Subcutaneous abdominal adipose tissue (tissue), 5 donors: ENCODE results near the gene RMDN2.
"Not testable (repeated sequence)": the region's sequence is repeated elsewhere in the genome, so short reads cannot be mapped to it uniquely, and the experiment has no call there.

Source experiments
- H3K27ac ChIP-seq: one replicate; pipeline ENCODE4 v1.7.0; 2013; ENCODE audit warnings: low read depth, mild to moderate bottlenecking, inconsistent platforms, low read length, moderate library complexity
- H3K27me3 ChIP-seq, 5 donors: one replicate each; pipeline ENCODE4 v1.7.0; 2013; ENCODE audit warnings: low read length in 5 of 5, inconsistent platforms in 1 of 5; ENCODE audit not compliant: control insufficient read depth in 5 of 5, insufficient read depth in 4 of 5
- H3K36me3 ChIP-seq, 5 donors: one replicate each; pipeline ENCODE4 v1.7.0; 2013; ENCODE audit warnings: low read length in 5 of 5; ENCODE audit not compliant: control insufficient read depth in 5 of 5, insufficient read depth in 5 of 5
- H3K4me1 ChIP-seq, 5 donors: one replicate each; pipeline ENCODE4 v1.7.0; 2013; ENCODE audit warnings: low read length in 5 of 5, mild to moderate bottlenecking in 3 of 5, moderate library complexity in 1 of 5; ENCODE audit not compliant: control insufficient read depth in 5 of 5, insufficient read depth in 5 of 5
- H3K4me3 ChIP-seq, 5 donors: one replicate each; pipeline ENCODE4 v1.7.0; 2013; ENCODE audit warnings: low read length in 5 of 5, low read depth in 1 of 5
- H3K9ac ChIP-seq, 5 donors: one replicate each; pipeline ENCODE4 v1.7.0; 2013; ENCODE audit warnings: low read length in 5 of 5, mild to moderate bottlenecking in 4 of 5, moderate library complexity in 3 of 5
- H3K9me3 ChIP-seq, 5 donors: one replicate each; pipeline ENCODE4 v1.7.0; 2013; ENCODE audit warnings: low read length in 5 of 5; ENCODE audit not compliant: control insufficient read depth in 5 of 5
- donor health status: healthy.
- donor health status: healthy.
- donor health status: healthy.
- donor health status: healthy.
- donor health status: healthy.

RMDN2 gene

GRCh38 chr2:37923308-37924055 is 1.6 kb upstream of the RMDN2 start:
- H3K4me1 ChIP-seq = peaks cover 0 to 22% (median 15%) of the 10 kb centered on the region in 5 donors
- H3K9ac ChIP-seq = no peak overlapping the region
- no peaks in the 10 kb centered on the region for H3K27me3 ChIP-seq
- no peaks in the 10 kb centered on the region for H3K36me3 ChIP-seq
- H3K9me3 ChIP-seq = no peaks in the 10 kb centered on the region
- no peak overlapping the region for H3K4me3 ChIP-seq
- no peak overlapping the region for H3K27ac ChIP-seq

GRCh38 chr2:37926635-37927034 is 1.5 kb downstream of the RMDN2 start:
- H3K4me1 ChIP-seq = peaks cover 0 to 17% (median 11%) of the 10 kb centered on the region in 5 donors
- H3K9me3 ChIP-seq = no peaks in the 10 kb centered on the region
- no peak overlapping the region for H3K4me3 ChIP-seq
- no peak overlapping the region for H3K27ac ChIP-seq
- no peaks in the 10 kb centered on the region for H3K27me3 ChIP-seq
- no peak overlapping the region for H3K9ac ChIP-seq
- H3K36me3 ChIP-seq = peaks cover 0 to 3% (median 0%) of the 10 kb centered on the region in 5 donors

- Histone ChIP-seq H3K27me3 (no peaks in the 10 kb centered on the region), H3K4me1 (peaks cover 0 to 17% (median 11%) of the 10 kb centered on the region in 5 donors), H3K36me3 (peaks cover 0 to 3% (median 0%) of the 10 kb centered on the region in 5 donors), H3K4me3 (no peak overlapping the region), H3K9ac (no peak overlapping the region), H3K9me3 (no peaks in the 10 kb centered on the region), H3K27ac (no peak overlapping the region)
These were observed 3.3 kb downstream of the RMDN2 start for GRCh38 chr2:37928377-37928776.

- H3K9ac ChIP-seq, H3K36me3 ChIP-seq, H3K27ac ChIP-seq: not testable (repeated sequence)
These were observed 5.3 kb downstream of the RMDN2 start for GRCh38 chr2:37930392-37930791.

GRCh38 chr2:37932873-37933272 is 7.8 kb downstream of the RMDN2 start:
- not testable (repeated sequence) for H3K27me3 ChIP-seq, H3K36me3 ChIP-seq, H3K27ac ChIP-seq, H3K4me3 ChIP-seq, H3K4me1 ChIP-seq, H3K9ac ChIP-seq, H3K9me3 ChIP-seq

More at GRCh38 chr2:37930392-37930791, 5.3 kb downstream of the RMDN2 start:
- H3K4me1 ChIP-seq = peaks cover 0 to 13% (median 5%) of the 10 kb centered on the region in 5 donors
- H3K4me3 ChIP-seq, H3K9me3 ChIP-seq, H3K27me3 ChIP-seq: not testable (repeated sequence)

GRCh38 chr2:37934591-37935513 is 9.8 kb downstream of the RMDN2 start:
- no peaks in the 10 kb centered on the region for H3K9me3 ChIP-seq
- H3K27me3 ChIP-seq = no peaks in the 10 kb centered on the region
- H3K4me3 ChIP-seq = peak overlapping the region in 1 of 5 donors; percentile 17
- H3K36me3 ChIP-seq = no peaks in the 10 kb centered on the region
- peak overlapping the region in 1 of 5 donors; percentile 42 for H3K9ac ChIP-seq
- H3K27ac ChIP-seq = no peak overlapping the region
- peaks cover 0 to 4% (median 0%) of the 10 kb centered on the region in 5 donors for H3K4me1 ChIP-seq

GRCh38 chr2:37937568-37937967 is 12.5 kb downstream of the RMDN2 start:
- H3K9me3 ChIP-seq = not testable (repeated sequence)

GRCh38 chr2:37941267-37941666 is 16.2 kb downstream of the RMDN2 start:
- H3K27ac ChIP-seq, H3K36me3 ChIP-seq, H3K4me3 ChIP-seq, H3K9ac ChIP-seq, H3K4me1 ChIP-seq, H3K27me3 ChIP-seq, H3K9me3 ChIP-seq: not testable (repeated sequence)

More at GRCh38 chr2:37937568-37937967, 12.5 kb downstream of the RMDN2 start:
- H3K4me3 ChIP-seq, H3K36me3 ChIP-seq, H3K27me3 ChIP-seq, H3K27ac ChIP-seq, H3K4me1 ChIP-seq, H3K9ac ChIP-seq: not testable (repeated sequence)

- Histone ChIP-seq H3K4me3 (no peak overlapping the region), H3K27ac (no peak overlapping the region), H3K36me3 (no peaks in the 10 kb centered on the region), H3K9ac (no peak overlapping the region), H3K4me1 (no peaks in the 10 kb centered on the region), H3K9me3 (peaks cover 0 to 2% (median 0%) of the 10 kb centered on the region in 5 donors), H3K27me3 (no peaks in the 10 kb centered on the region)
These were observed 19.2 kb downstream of the RMDN2 start for GRCh38 chr2:37944268-37944667.

GRCh38 chr2:37947306-37947705 is 22.2 kb downstream of the RMDN2 start:
- Histone ChIP-seq H3K27me3 (no peaks in the 10 kb centered on the region), H3K9me3 (no peaks in the 10 kb centered on the region), H3K4me3 (no peak overlapping the region), H3K27ac (no peak overlapping the region), H3K4me1 (no peaks in the 10 kb centered on the region), H3K9ac (no peak overlapping the region), H3K36me3 (peaks cover 0 to 15% (median 0%) of the 10 kb centered on the region in 5 donors)
